HG02852 (cell line): ENCODE data around the gene PCGF2.

Source experiments
- ATAC-seq: cut with Tn5 transposase; IDR thresholded peaks from one replicate; pipeline ENCODE4 v1.9.1; 2021; ENCODE audit warnings: mild to moderate bottlenecking, moderate library complexity; ENCODE audit not compliant: unreplicated experiment

PCGF2 gene

GRCh38 chr17:38751808-38752307 lies 3.7 kb upstream of the PCGF2 start:
- peak; percentile 16 for ATAC-seq

- ATAC-seq = no peak
These were observed 3.1 kb upstream of the PCGF2 start for GRCh38 chr17:38751144-38751807.

- ATAC-seq = no peak
These were observed 2.4 kb upstream of the PCGF2 start for GRCh38 chr17:38750312-38751121.

- no peak for ATAC-seq
These were observed 1.8 kb upstream of the PCGF2 start for GRCh38 chr17:38750044-38750311.

- ATAC-seq = no peak
These were observed 1.3 kb upstream of the PCGF2 start for GRCh38 chr17:38749223-38750043.

- no peak for ATAC-seq
These were observed 721 bp upstream of the PCGF2 start for GRCh38 chr17:38748892-38749222.

GRCh38 chr17:38747463-38748148 lies 530 bp downstream of the PCGF2 start:
- no peak for ATAC-seq

- no peak for ATAC-seq
These were observed 1.2 kb downstream of the PCGF2 start for GRCh38 chr17:38746849-38747462.

- ATAC-seq = no peak
These were observed 1.9 kb downstream of the PCGF2 start for GRCh38 chr17:38746004-38746848.

- no peak for ATAC-seq
These were observed 2.6 kb downstream of the PCGF2 start for GRCh38 chr17:38745545-38745944.

GRCh38 chr17:38743556-38744171 lies 4.5 kb downstream of the PCGF2 start:
- ATAC-seq = no peak

- ATAC-seq = no peak
These were observed 5.5 kb downstream of the PCGF2 start for GRCh38 chr17:38742411-38743308.

- no peak for ATAC-seq
These were observed 6.2 kb downstream of the PCGF2 start for GRCh38 chr17:38741921-38742410.

GRCh38 chr17:38741461-38741860 lies 6.7 kb downstream of the PCGF2 start:
- no peak for ATAC-seq

- ATAC-seq = no peak
These were observed 7.3 kb downstream of the PCGF2 start for GRCh38 chr17:38740806-38741205.

GRCh38 chr17:38740044-38740443 lies 8.1 kb downstream of the PCGF2 start:
- no peak for ATAC-seq

GRCh38 chr17:38739305-38739704 lies 8.8 kb downstream of the PCGF2 start:
- ATAC-seq = no peak

- no peak for ATAC-seq
These were observed 9.4 kb downstream of the PCGF2 start for GRCh38 chr17:38738686-38739085.
